ENCODE measurements around the gene IPO7.

Gene IPO7

GRCh38 chr11:9460322-9461062 lies 76.0 kb downstream of the IPO7 start, which contains the start of gene ZNF143:
TSS of gene ZNF143 (plus strand) at chr11:9461012. CDS start at chr11:9471309, 10,297 bp downstream.
- Mint-ChIP-seq H3K36me3 (peaks cover 8% of the 10 kb centered on the region), H3K4me3 (peak within 1 kb of the TSS; percentile 96), H3K27me3 (no peaks in the 10 kb centered on the region), H3K4me1 (peaks cover 25% of the 10 kb centered on the region), H3K27ac (peak within 1 kb of the TSS; percentile 99), H3K9me3 (no peaks in the 10 kb centered on the region)

DNA sequence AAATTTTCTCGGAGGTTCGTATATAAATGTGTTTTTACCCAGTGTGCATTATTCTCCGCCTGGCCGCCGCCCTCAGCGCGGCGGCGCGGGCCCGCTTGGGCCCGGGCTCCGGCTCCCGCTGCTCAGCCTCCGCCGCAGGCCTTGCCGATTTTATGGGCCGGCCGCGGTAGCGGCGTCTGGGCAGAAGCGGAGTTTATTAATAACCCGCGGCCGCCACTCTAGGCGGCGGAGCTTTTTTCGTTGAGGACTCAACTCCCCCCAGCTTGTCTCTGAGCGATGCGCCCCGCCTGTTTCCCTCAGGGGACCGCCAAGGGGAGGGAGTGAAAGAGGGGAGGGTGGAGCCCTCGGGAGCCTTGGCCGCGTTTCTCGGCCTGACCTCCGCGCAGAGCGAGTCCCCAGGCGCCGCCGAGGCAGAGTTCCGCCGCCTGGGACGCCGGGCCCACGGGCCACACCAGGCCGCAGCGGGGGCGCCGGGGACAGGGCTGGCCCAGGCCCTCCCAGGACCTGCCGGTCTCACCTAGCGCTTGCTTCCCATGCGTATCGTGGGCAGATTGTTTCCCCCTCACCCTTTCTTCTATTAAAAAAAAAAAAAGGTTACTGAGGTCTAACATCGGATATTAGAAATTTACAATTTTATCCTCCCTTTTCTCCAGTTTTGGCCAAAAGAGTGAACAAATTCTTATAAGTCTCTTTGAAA lies 76.8 kb downstream of the IPO7 start:
- H3K27ac Mint-ChIP-seq = peak overlapping the region; percentile 99
- H3K36me3 Mint-ChIP-seq = peaks cover 8% of the 10 kb centered on the region
- no peaks in the 10 kb centered on the region for H3K27me3 Mint-ChIP-seq
- H3K4me3 Mint-ChIP-seq = peak overlapping the region; percentile 96
- H3K9me3 Mint-ChIP-seq = no peaks in the 10 kb centered on the region
- peaks cover 25% of the 10 kb centered on the region for H3K4me1 Mint-ChIP-seq

- no peaks in the 10 kb centered on the region for H3K27me3 Mint-ChIP-seq
- peaks cover 9% of the 10 kb centered on the region for H3K36me3 Mint-ChIP-seq
- peak overlapping the region; percentile 96 for H3K4me3 Mint-ChIP-seq
- no peaks in the 10 kb centered on the region for H3K9me3 Mint-ChIP-seq
- peaks cover 29% of the 10 kb centered on the region for H3K4me1 Mint-ChIP-seq
- peak overlapping the region; percentile 95 for H3K27ac Mint-ChIP-seq
Measured at GRCh38 chr11:9461760-9462134, 77.3 kb downstream of the IPO7 start.

DNA sequence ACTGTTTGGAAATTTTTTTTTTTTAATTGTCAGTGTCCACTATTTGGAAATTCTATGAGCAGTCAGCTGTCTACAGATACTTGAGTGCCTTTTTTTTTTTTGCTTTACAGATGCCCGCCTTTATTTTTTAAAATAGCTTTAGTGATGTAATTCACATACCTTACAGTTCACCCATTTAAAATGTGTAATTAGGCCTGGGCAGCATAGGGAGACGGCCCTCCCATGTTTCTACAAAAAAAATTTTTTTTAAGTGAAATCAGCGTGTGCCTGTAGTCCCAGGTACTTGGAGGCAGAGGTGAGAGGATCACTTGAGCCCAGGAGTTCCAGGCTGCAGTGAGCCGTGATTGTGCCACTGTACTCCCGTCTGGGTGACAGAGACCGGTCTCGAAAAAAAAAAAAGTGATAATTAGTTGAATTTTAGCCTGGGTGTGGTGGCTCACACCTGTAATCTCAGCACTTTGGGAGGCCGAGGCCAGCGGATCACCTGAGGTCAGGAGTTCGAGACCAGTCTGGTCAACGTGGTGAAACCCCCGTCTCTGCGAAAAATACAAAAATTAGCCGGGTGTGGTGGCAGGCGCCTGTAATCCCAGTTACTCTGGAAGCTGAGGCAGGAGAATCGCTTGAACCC lies 77.8 kb downstream of the IPO7 start:
- Mint-ChIP-seq H3K4me1 (peaks cover 32% of the 10 kb centered on the region), H3K9me3 (no peaks in the 10 kb centered on the region), H3K27me3 (no peaks in the 10 kb centered on the region), H3K27ac (peak overlapping the region; percentile 95), H3K36me3 (peaks cover 9% of the 10 kb centered on the region), H3K4me3 (peak overlapping the region; percentile 96)

- Mint-ChIP-seq H3K9me3 (no peaks in the 10 kb centered on the region), H3K4me3 (peak overlapping the region; percentile 96), H3K4me1 (peaks cover 35% of the 10 kb centered on the region), H3K27ac (peak overlapping the region; percentile 85), H3K27me3 (no peaks in the 10 kb centered on the region), H3K36me3 (peaks cover 12% of the 10 kb centered on the region)
Measured at GRCh38 chr11:9462806-9463537, 78.5 kb downstream of the IPO7 start.

- Mint-ChIP-seq H3K27me3 (no peaks in the 10 kb centered on the region), H3K36me3 (peaks cover 10% of the 10 kb centered on the region), H3K27ac (no peak overlapping the region), H3K4me1 (peaks cover 13% of the 10 kb centered on the region), H3K4me3 (no peak overlapping the region), H3K9me3 (no peaks in the 10 kb centered on the region)
Measured at GRCh38 chr11:9470765-9471164, 86.3 kb downstream of the IPO7 start.

GRCh38 chr11:9473408-9473807 lies 89.0 kb downstream of the IPO7 start:
- H3K9me3 Mint-ChIP-seq = no peaks in the 10 kb centered on the region
- no peaks in the 10 kb centered on the region for H3K27me3 Mint-ChIP-seq
- no peaks in the 10 kb centered on the region for H3K4me1 Mint-ChIP-seq
- peak overlapping the region; percentile 59 for H3K27ac Mint-ChIP-seq
- peaks cover 6% of the 10 kb centered on the region for H3K36me3 Mint-ChIP-seq
- H3K4me3 Mint-ChIP-seq = no peak overlapping the region

DNA sequence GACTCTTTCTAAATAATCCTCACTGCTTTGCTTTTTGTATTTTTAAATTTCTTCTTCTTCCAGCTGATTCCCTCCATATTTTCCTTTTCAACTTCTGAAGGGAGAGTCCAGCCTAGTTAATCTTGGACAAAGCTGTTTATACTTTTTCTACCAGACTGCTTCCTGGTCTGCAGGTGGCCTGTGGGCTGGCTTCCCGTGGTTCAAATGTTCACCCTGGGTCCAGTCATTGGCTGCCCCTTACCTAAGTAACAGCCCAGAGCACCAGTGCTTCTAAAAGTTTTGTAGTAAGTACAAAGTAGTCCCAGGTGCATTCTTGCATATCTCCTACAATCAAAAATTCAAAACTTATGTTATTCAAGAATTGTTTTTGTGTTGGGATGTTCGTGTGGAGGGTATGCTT lies 95.4 kb downstream of the IPO7 start:
- H3K9me3 Mint-ChIP-seq = no peaks in the 10 kb centered on the region
- no peak overlapping the region for H3K4me3 Mint-ChIP-seq
- no peaks in the 10 kb centered on the region for H3K27me3 Mint-ChIP-seq
- no peak overlapping the region for H3K27ac Mint-ChIP-seq
- H3K36me3 Mint-ChIP-seq = peaks cover 2% of the 10 kb centered on the region
- H3K4me1 Mint-ChIP-seq = no peaks in the 10 kb centered on the region

DNA sequence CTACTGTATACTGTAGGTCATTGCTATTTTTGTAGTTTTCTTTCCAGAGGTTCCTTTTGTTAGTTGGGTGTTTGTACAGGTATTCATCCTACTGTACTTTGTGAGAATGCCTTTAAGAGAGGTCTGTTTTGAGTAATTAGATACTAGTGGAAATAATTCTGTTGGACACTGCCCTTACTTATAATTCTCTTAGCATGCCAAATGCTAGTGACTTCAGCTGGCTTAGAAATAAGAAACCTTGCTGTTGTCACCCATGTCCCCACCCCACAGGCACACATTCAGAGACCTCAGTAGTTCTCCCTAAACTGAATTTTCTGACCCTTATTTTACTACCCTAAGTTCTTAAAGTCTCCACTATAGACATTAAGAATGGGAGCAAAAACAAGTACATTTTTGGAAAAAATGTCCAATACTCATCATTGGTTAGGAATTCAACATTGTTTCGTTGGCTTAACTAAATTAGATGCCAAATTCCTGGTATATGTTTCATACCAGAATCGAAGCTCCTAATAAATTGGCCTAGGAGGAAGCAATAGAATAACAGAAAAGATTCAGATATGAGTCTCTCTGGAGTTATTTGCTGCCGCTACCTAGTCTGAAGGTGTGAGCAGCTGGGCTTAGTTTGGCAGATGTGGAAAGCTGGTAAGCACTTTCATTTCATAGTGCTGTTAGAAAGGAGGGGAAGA lies 104.8 kb downstream of the IPO7 start:
- H3K27me3 Mint-ChIP-seq = no peaks in the 10 kb centered on the region
- no peaks in the 10 kb centered on the region for H3K9me3 Mint-ChIP-seq
- peak overlapping the region; percentile 10 for H3K27ac Mint-ChIP-seq
- H3K4me1 Mint-ChIP-seq = peaks cover 5% of the 10 kb centered on the region
- H3K36me3 Mint-ChIP-seq = peaks cover 11% of the 10 kb centered on the region
- no peak overlapping the region for H3K4me3 Mint-ChIP-seq

DNA sequence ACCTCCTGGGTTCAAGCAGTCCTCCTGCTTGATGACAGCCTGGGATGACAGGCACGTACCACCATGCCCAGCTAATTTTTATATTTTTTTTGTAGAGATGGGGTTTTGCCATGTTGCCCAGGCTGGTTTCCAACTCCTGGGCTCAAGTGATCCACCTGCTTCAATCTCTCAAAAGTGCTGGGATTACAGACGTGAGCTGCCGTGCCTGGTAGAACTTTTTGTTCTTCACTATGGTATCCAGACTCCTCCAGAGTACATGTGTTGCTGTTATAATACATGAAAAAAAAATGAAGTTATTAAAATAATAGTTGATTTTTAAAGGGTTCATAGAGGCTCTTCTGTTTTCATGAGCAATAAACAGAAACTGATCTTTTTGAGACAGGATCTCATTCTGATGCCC lies 105.9 kb downstream of the IPO7 start:
- no peak overlapping the region for H3K4me3 Mint-ChIP-seq
- no peak overlapping the region for H3K27ac Mint-ChIP-seq
- no peaks in the 10 kb centered on the region for H3K27me3 Mint-ChIP-seq
- H3K9me3 Mint-ChIP-seq = no peaks in the 10 kb centered on the region
- H3K36me3 Mint-ChIP-seq = peaks cover 11% of the 10 kb centered on the region
- H3K4me1 Mint-ChIP-seq = peaks cover 5% of the 10 kb centered on the region

DNA sequence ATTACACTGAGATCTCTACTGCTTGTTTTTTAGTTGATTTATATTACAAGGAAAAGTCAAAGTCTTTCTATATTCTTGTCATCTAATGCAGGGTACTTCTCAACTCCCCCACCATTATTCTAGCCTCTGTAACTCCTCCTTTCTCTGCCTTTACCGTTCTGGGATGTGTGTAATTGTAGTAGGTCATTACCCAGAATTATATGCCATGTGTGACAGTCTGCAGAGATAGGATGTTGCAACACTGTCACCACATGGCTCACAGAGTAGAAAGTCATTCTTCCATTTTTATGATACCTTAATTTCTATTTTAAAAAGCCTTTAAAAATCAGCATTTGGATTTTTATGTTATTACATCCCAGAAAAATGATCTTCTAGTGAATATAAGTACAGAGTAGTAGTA lies 109.0 kb downstream of the IPO7 start:
- Mint-ChIP-seq H3K9me3 (no peaks in the 10 kb centered on the region), H3K36me3 (peaks cover 10% of the 10 kb centered on the region), H3K27ac (no peak overlapping the region), H3K27me3 (no peaks in the 10 kb centered on the region), H3K4me3 (no peak overlapping the region), H3K4me1 (peaks cover 5% of the 10 kb centered on the region)

DNA sequence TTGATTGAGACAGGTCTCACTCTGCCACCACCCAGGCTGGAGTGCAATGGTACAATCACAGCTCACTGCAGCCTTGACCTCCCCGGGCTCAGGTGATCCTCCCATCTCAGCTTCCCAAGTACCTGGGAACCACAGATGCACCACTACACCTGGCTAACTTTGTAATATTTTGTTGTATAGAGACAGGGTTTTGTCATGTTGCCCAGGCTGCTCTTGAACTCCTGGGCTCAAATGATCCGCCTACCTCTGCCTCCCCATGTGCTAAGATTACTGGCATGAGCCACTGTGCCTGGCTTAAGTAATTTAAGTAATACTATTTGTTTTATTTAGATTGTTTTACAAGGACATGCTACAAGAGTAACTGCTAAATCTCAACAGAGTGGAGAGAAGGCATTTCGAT lies 109.9 kb downstream of the IPO7 start:
- peaks cover 9% of the 10 kb centered on the region for H3K36me3 Mint-ChIP-seq

DNA sequence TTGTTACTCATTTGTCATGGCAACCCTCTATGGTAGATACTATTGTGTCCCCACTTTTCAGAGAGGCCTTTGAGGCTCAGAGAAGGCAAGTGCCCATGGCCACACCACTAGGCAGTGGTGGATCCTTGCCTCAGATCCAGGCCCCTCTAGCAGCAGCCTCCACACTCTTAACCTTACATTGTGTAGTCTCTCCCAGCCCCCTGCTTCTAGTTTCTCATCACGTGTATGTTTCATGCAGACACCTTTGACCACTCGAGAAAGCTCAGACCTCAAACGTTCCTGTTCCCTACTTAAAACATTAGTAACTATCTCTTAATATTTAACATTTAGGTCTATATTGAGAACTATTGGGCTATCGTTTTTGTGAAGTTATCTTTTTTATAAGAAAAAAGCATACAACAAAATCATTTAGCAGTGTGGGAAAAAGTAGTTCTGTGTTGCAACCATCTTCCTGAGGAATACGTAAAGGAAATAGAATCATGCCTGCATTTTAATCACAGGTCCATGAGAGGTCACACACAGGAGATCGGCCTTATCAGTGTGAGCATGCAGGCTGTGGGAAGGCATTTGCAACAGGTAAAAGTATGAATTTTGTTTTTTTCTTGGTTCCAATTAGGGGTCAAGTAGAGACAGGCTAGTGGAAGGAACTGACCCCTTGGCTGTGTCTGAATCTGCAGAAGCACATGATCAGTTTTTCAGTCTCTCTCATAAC lies 111.5 kb downstream of the IPO7 start:
- no peaks in the 10 kb centered on the region for H3K4me1 Mint-ChIP-seq
- H3K27ac Mint-ChIP-seq = no peak overlapping the region
- H3K9me3 Mint-ChIP-seq = no peaks in the 10 kb centered on the region
- H3K27me3 Mint-ChIP-seq = no peaks in the 10 kb centered on the region
- H3K4me3 Mint-ChIP-seq = no peak overlapping the region
- peaks cover 8% of the 10 kb centered on the region for H3K36me3 Mint-ChIP-seq

More for the DNA sequence above, 109.9 kb downstream of the IPO7 start:
- no peak overlapping the region for H3K4me3 Mint-ChIP-seq
- H3K4me1 Mint-ChIP-seq = peaks cover 3% of the 10 kb centered on the region
- H3K27ac Mint-ChIP-seq = no peak overlapping the region
- H3K9me3 Mint-ChIP-seq = no peaks in the 10 kb centered on the region
- H3K27me3 Mint-ChIP-seq = no peaks in the 10 kb centered on the region

Measured in activated naive CD4-positive, alpha-beta T cell treated with anti-CD3 and anti-CD28 coated beads, Interleukin-2, amount 50 U/mL, for 24 hours (primary cell).